Measurements from ENCODE around the gene PDCD4. TPM values are rescaled to one million over a fixed set of nuclear protein-coding genes. Genes with fewer than 3 reads are reported as not detected.
A peak's percentile ranks its signal among the peaks of the same experiment; 100 is the strongest.

Gene PDCD4
- total RNA-seq, 1 donor from 2014 or later = 79.9 TPM

DNA sequence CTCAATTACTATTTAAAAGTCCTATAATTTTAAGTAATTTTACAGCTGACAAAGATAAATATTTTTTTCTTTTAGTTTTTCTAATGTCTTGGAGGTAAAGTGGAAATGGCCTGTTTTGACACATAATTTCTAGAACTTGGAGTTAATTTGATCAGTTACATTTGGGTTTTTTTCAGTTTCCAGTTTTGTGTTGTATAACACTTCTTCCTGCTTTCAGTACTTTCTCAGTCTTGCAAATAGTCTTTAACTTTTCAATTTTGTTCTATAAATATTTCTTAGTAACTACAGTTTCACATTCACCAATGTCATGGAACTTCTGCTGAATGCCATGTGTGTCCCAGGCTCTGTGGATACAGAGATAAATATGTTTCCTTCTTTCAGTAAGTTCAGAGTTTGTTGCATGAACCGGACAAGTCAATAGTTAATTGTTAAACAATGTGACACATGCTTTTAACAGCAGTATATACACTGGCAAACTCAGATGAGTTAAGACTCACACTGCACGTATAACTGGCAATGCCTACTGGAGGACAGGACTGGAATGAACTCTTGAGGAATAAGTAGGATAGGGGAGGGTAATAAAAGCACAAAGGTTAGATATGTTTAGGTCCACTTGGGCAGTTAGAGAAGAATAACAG, 52.2 kb downstream of the PDCD4 start:
- no peak for FAIRE-seq

DNA sequence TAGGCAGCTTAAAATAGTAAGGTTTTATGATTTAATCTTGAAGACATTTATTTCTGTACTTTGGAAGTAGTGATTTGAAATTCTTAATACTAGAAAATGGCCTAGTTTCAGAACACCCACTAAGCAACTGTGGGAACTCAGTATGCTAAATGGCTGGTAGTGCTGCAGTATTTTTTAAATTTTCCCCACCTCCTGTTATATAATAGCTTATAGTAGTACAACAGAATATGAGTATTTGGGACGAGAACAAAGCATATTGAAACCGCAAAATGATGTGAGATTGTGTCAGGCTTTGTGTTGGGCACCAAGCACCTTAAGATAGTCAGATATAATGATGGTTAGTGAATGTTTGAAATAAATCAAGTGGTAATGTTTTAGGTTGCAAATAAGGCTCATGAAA, 55.7 kb downstream of the PDCD4 start:
- H3K9me3 ChIP-seq (ENCODE audit: insufficient read depth, low read depth, low read length) = no peaks in the 10 kb centered on the region
- no peak overlapping the region for H3K27ac ChIP-seq (ENCODE audit: low read depth, low read length)
- no peak overlapping the region for H3K4me3 Mint-ChIP-seq (ENCODE audit: unreplicated experiment)
- no peak overlapping the region for H2AFZ ChIP-seq (ENCODE audit: low read depth, low read length)
- no peaks in the 10 kb centered on the region for H3K27me3 ChIP-seq (ENCODE audit: insufficient read depth, low read length)
- peaks cover 100% of the 10 kb centered on the region for H3K79me2 ChIP-seq (ENCODE audit: insufficient read depth, low read length)
- H3K4me1 ChIP-seq (ENCODE audit: insufficient read depth, low read length) = no peaks in the 10 kb centered on the region
- no peak overlapping the region for H3K4me3 ChIP-seq (ENCODE audit: insufficient read depth, low read depth, low read length)
- no peak overlapping the region for H3K27ac Mint-ChIP-seq (ENCODE audit: unreplicated experiment)
- no peak overlapping the region for H3K4me2 ChIP-seq (ENCODE audit: low read length)
- H3K36me3 Mint-ChIP-seq (ENCODE audit: low read depth, unreplicated experiment) = no peaks in the 10 kb centered on the region
- H3K27me3 Mint-ChIP-seq (ENCODE audit: low read depth, unreplicated experiment) = no peaks in the 10 kb centered on the region
- no peak for FAIRE-seq
- H3K9me3 Mint-ChIP-seq (ENCODE audit: unreplicated experiment) = no peaks in the 10 kb centered on the region
- TF ChIP-seq EZH2 (IDR thresholded peaks at IDR 0.05; ENCODE audit: insufficient read depth, low read length) = no peak
- TF ChIP-seq, protein P1, sequence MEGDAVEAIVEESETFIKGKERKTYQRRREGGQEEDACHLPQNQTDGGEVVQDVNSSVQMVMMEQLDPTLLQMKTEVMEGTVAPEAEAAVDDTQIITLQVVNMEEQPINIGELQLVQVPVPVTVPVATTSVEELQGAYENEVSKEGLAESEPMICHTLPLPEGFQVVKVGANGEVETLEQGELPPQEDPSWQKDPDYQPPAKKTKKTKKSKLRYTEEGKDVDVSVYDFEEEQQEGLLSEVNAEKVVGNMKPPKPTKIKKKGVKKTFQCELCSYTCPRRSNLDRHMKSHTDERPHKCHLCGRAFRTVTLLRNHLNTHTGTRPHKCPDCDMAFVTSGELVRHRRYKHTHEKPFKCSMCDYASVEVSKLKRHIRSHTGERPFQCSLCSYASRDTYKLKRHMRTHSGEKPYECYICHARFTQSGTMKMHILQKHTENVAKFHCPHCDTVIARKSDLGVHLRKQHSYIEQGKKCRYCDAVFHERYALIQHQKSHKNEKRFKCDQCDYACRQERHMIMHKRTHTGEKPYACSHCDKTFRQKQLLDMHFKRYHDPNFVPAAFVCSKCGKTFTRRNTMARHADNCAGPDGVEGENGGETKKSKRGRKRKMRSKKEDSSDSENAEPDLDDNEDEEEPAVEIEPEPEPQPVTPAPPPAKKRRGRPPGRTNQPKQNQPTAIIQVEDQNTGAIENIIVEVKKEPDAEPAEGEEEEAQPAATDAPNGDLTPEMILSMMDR (IDR thresholded peaks at IDR 0.05; ENCODE audit: insufficient read depth, low read depth, low read length) = no peak
- no peak overlapping the region for H3K9ac ChIP-seq (ENCODE audit: low read length)
- H3K4me1 Mint-ChIP-seq (ENCODE audit: low read depth, unreplicated experiment) = peaks cover 13% of the 10 kb centered on the region
- peaks cover 74% of the 10 kb centered on the region for H4K20me1 ChIP-seq (ENCODE audit: insufficient read depth, low read length)
- DNase-seq (ENCODE audit: low read depth) = no peak
- no peaks in the 10 kb centered on the region for H3K36me3 ChIP-seq (ENCODE audit: insufficient read depth, low read length)

More for the DNA sequence above, 52.2 kb downstream of the PDCD4 start:
- Histone ChIP-seq H3K79me2 (ENCODE audit: insufficient read depth, low read length) (peaks cover 92% of the 10 kb centered on the region), H3K27ac (ENCODE audit: low read depth, low read length) (no peak overlapping the region), H3K4me2 (ENCODE audit: low read length) (no peak overlapping the region), H4K20me1 (ENCODE audit: insufficient read depth, low read length) (peaks cover 64% of the 10 kb centered on the region), H3K36me3 (ENCODE audit: insufficient read depth, low read length) (no peaks in the 10 kb centered on the region), H3K9me3 (ENCODE audit: insufficient read depth, low read depth, low read length) (no peaks in the 10 kb centered on the region), H3K9ac (ENCODE audit: low read length) (no peak overlapping the region), H3K4me1 (ENCODE audit: insufficient read depth, low read length) (peaks cover 3% of the 10 kb centered on the region), H2AFZ (ENCODE audit: low read depth, low read length) (no peak overlapping the region), H3K4me3 (ENCODE audit: insufficient read depth, low read depth, low read length) (no peak overlapping the region), H3K27me3 (ENCODE audit: insufficient read depth, low read length) (no peaks in the 10 kb centered on the region)
- peaks cover 16% of the 10 kb centered on the region for H3K4me1 Mint-ChIP-seq (ENCODE audit: low read depth, unreplicated experiment)
- H3K4me3 Mint-ChIP-seq (ENCODE audit: unreplicated experiment) = peak overlapping the region; percentile 60
- H3K27me3 Mint-ChIP-seq (ENCODE audit: low read depth, unreplicated experiment) = no peaks in the 10 kb centered on the region
- DNase-seq (ENCODE audit: low read depth) = no peak
- no peak overlapping the region for H3K27ac Mint-ChIP-seq (ENCODE audit: unreplicated experiment)
- H3K36me3 Mint-ChIP-seq (ENCODE audit: low read depth, unreplicated experiment) = no peaks in the 10 kb centered on the region
- no peak for TF ChIP-seq EZH2 (IDR thresholded peaks at IDR 0.05; ENCODE audit: insufficient read depth, low read length)
- TF ChIP-seq, protein P1 (IDR thresholded peaks at IDR 0.05; ENCODE audit: insufficient read depth, low read depth, low read length) = no peak
- H3K9me3 Mint-ChIP-seq (ENCODE audit: unreplicated experiment) = no peaks in the 10 kb centered on the region

DNA sequence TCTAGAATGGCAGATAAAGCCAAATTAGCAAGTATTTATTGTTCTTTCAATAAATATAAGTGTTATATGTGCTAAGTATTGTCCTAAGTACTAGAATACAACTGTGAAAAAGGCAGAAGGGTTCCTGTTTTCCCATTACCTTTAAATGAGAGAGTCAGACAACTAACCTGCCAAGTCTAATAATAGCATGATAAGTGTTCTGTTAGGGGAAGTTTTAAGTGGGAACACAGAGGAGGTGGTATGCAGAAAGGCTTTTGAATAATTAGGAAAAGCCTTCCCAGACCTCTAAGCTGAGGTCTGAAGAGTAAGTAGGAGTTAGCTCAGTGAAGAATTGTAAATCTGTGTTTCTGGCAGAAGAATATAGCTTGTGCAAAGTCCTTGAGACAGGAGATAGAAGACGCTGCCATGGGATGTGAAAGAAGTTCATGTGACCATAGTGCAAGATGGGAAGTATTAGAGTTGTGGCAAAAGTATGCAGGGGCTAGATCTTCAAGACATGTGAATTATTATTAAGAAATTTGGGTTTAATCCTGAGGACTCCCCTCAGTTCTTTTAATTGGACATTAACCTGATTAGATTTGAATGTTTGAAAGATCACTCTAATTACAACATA, 60.1 kb downstream of the PDCD4 start:
- Histone ChIP-seq H3K4me1 (ENCODE audit: insufficient read depth, low read length) (no peaks in the 10 kb centered on the region), H3K4me3 (ENCODE audit: insufficient read depth, low read depth, low read length) (no peak overlapping the region), H2AFZ (ENCODE audit: low read depth, low read length) (no peak overlapping the region), H3K36me3 (ENCODE audit: insufficient read depth, low read length) (no peaks in the 10 kb centered on the region), H4K20me1 (ENCODE audit: insufficient read depth, low read length) (peaks cover 73% of the 10 kb centered on the region), H3K4me2 (ENCODE audit: low read length) (no peak overlapping the region), H3K79me2 (ENCODE audit: insufficient read depth, low read length) (peaks cover 100% of the 10 kb centered on the region), H3K27ac (ENCODE audit: low read depth, low read length) (no peak overlapping the region), H3K27me3 (ENCODE audit: insufficient read depth, low read length) (no peaks in the 10 kb centered on the region), H3K9ac (ENCODE audit: low read length) (no peak overlapping the region), H3K9me3 (ENCODE audit: insufficient read depth, low read depth, low read length) (no peaks in the 10 kb centered on the region)
- no peaks in the 10 kb centered on the region for H3K27me3 Mint-ChIP-seq (ENCODE audit: low read depth, unreplicated experiment)
- H3K27ac Mint-ChIP-seq (ENCODE audit: unreplicated experiment) = no peak overlapping the region
- DNase-seq (ENCODE audit: low read depth) (no peak), FAIRE-seq (no peak)
- no peaks in the 10 kb centered on the region for H3K4me1 Mint-ChIP-seq (ENCODE audit: low read depth, unreplicated experiment)
- H3K9me3 Mint-ChIP-seq (ENCODE audit: unreplicated experiment) = no peaks in the 10 kb centered on the region
- H3K36me3 Mint-ChIP-seq (ENCODE audit: low read depth, unreplicated experiment) = no peaks in the 10 kb centered on the region
- TF ChIP-seq, protein P1 (IDR thresholded peaks at IDR 0.05; ENCODE audit: insufficient read depth, low read depth, low read length) = no peak
- TF ChIP-seq EZH2 (IDR thresholded peaks at IDR 0.05; ENCODE audit: insufficient read depth, low read length) = no peak
- no peak overlapping the region for H3K4me3 Mint-ChIP-seq (ENCODE audit: unreplicated experiment)

All from astrocyte (in vitro differentiated cells and primary cell).